Measurements from ENCODE around the gene E2F3.

Gene E2F3

GRCh38 chr6:20377623-20378265, 23.9 kb upstream of the E2F3 start:
- TF ChIP-seq GATA1 (IDR thresholded peaks at IDR 0.05; ENCODE audit: low read depth, low read length) (no peak), POLR2A (IDR thresholded peaks at IDR 0.05; ENCODE audit: low read length) (no peak)
- no peak for DNase-seq

GRCh38 chr6:20379231-20379630, 22.4 kb upstream of the E2F3 start:
- TF ChIP-seq GATA1 (IDR thresholded peaks at IDR 0.05; ENCODE audit: low read depth, low read length), result no peak
- no peak for TF ChIP-seq POLR2A (IDR thresholded peaks at IDR 0.05; ENCODE audit: low read length)
- no peak for DNase-seq

GRCh38 chr6:20386218-20386617, 15.5 kb upstream of the E2F3 start:
- no peak for TF ChIP-seq POLR2A (IDR thresholded peaks at IDR 0.05; ENCODE audit: low read length)
- TF ChIP-seq GATA1 (IDR thresholded peaks at IDR 0.05; ENCODE audit: low read depth, low read length), result no peak
- DNase-seq, result no peak

GRCh38 chr6:20389066-20389465, 12.6 kb upstream of the E2F3 start:
- no peak for TF ChIP-seq GATA1 (IDR thresholded peaks at IDR 0.05; ENCODE audit: low read depth, low read length)
- TF ChIP-seq POLR2A (IDR thresholded peaks at IDR 0.05; ENCODE audit: low read length), result no peak
- DNase-seq, result no peak

DNA sequence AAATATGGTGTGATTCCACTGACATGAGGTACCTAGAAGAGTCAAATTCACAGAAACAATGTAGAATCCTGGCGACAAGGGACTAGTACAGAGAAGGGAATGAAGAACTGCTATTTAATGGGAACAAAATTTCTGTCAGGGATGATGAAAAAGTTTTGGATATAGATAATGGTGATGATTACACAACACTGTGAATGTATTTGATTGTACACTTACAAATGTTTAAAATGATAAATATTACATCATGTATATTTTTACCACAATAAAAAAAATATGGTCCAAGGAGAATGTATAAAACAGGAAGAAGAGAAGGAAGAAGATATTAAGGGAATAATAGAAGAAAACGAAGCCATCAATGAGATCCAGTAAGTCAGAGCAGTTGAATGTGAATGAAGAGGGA, 8.4 kb upstream of the E2F3 start:
- no peak for DNase-seq
- TF ChIP-seq POLR2A (IDR thresholded peaks at IDR 0.05; ENCODE audit: low read length) (no peak), GATA1 (IDR thresholded peaks at IDR 0.05; ENCODE audit: low read depth, low read length) (no peak)

DNA sequence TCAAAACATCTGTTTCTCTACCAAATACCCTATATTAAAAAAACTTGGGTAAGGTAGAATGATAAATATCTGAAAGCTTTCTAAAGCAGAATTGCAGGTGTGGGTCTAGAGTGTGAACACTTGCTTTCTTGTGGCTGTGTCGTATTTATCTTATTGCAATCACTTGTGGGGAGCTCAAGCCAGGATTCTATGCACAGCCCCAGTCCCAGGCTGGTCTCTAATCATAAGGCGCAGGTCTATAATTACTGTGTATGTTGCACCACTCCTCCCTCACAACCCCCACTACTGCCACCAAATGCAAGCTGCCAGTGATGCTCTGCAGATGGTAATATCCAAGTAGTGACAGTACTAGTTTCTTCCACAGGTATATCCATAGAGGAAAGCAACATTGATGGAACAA, 2.2 kb upstream of the E2F3 start:
- peak in 1 of 2 experiments; percentile 3 for DNase-seq
- TF ChIP-seq POLR2A (IDR thresholded peaks at IDR 0.05; ENCODE audit: low read length), result no peak
- TF ChIP-seq GATA1 (IDR thresholded peaks at IDR 0.05; ENCODE audit: low read depth, low read length), result no peak

GRCh38 chr6:20400456-20401204, 1.0 kb upstream of the E2F3 start:
- DNase-seq, result peak; percentile 68 to 79
- no peak for TF ChIP-seq POLR2A (IDR thresholded peaks at IDR 0.05; ENCODE audit: low read length)
- TF ChIP-seq GATA1 (IDR thresholded peaks at IDR 0.05; ENCODE audit: low read depth, low read length), result no peak

- no peak for TF ChIP-seq POLR2A (IDR thresholded peaks at IDR 0.05; ENCODE audit: low read length)
- no peak for TF ChIP-seq GATA1 (IDR thresholded peaks at IDR 0.05; ENCODE audit: low read depth, low read length)
- peak in 1 of 2 experiments; percentile 66 for DNase-seq
These were observed 338 bp downstream of the E2F3 start for GRCh38 chr6:20402092-20402341.

DNA sequence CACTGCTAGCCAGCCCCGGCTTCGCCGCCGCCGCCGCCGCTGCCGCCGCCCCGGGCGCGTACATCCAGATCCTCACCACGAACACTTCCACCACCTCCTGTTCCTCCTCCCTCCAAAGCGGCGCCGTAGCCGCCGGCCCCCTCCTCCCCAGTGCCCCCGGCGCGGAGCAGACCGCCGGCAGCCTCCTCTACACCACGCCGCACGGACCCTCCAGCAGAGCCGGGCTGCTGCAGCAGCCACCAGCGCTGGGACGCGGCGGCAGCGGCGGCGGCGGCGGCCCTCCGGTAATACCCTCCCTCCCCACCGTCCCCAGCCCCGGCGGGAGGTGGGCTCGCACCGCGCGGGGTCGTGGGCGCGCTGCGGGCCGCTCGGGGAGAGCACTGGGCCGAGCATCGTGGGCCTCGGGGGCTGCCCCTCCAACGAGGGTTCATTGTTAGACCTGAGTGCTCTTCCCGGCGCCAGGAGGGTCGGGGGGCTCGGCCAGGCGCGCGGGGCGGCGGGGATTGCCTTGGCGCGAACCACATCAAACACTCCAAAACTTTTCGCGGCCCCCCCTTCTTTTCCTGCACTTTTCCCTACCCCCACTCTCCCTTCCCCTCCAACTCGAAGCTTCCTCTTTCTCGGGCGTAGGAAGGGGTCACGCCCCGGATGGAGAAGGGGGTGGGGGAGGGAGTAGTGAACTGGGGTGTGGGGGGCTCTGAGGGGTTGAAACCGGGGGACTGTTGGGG, 827 bp downstream of the E2F3 start:
- peak; percentile 74 to 76 for DNase-seq
- no peak for TF ChIP-seq POLR2A (IDR thresholded peaks at IDR 0.05; ENCODE audit: low read length)
- TF ChIP-seq GATA1 (IDR thresholded peaks at IDR 0.05; ENCODE audit: low read depth, low read length), result no peak

DNA sequence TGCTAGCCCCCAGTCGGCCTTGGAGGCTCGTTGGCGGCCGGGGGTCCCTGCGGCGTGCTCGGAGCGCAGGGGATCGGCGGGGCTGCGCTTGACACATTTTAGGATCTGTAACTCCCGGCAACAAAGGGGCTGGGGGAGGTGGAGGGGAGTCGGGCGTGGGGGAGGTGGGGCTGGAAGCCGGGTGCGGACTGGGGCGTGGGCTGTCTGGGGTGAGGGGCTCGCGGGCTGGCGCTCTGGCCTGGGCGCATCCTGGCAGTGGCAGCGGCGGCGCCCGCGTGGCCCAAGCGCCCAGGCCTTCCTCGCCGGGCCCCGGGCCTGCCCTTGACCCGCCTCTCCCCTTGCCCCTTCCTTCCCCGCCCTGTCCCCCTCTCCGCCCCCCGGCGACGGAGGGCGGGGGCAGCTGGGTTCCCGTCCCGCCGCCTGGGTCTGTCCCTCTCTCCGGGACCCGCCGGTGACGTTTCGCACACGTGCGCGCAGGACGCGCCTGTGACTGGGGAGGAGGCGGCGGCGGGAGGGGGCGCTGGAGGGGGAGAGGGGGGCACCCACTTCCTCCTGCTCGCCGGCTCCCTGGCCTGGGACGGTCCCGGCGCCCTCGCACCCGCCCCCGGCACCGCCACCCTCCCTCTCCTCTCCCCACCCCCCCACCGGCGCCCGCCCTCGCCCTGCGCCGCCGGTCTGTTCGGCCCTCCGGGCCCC, 1.5 kb downstream of the E2F3 start:
- TF ChIP-seq GATA1 (IDR thresholded peaks at IDR 0.05; ENCODE audit: low read depth, low read length) (no peak), POLR2A (IDR thresholded peaks at IDR 0.05; ENCODE audit: low read length) (no peak)
- peak; percentile 92 to 93 for DNase-seq

DNA sequence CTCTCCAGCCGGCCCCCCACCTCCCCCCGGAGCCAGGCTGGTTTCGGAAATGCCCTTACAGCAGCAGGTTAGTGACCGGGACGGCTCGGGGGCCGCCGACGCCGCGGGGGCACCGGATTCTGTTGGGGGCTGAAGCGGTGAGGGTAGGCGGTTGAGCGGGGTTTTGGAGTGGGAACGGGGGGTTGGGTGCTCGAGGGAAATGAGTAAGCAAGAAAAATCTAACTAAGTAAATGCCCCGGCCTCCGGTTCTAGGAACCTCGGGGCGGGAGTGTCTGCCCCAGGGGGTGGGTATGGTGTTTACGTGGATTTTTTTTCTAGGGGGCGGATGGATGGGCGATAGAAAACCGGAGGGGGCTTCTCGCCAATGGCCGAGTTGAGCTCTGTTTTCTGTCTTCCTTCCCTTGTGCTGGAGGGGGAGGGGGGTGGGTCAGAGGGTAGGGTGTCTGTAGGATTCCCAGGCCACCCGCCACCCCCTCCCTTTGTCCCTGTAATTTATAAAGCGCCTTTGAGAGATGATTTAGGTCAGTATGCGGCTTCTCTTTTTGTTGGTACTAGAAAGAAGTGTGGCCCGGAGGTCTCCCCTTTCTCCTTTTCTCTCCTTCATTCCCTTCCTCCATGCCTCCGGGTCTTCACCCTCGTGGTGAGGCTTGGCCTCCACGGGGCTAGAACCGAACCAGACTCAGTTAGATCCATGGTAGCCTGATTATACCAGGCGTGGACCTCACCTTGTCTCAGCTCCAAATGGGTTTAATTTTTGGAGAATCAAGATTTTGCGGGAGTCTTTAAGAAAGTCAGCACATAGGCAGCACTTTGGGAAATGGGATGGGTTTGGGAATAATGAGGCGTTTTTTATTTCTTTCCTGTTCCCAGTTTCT, 2.3 kb downstream of the E2F3 start:
- peak; percentile 80 to 86 for DNase-seq
- peak; percentile 63 for TF ChIP-seq POLR2A (IDR thresholded peaks at IDR 0.05; ENCODE audit: low read length)
- TF ChIP-seq GATA1 (IDR thresholded peaks at IDR 0.05; ENCODE audit: low read depth, low read length), result no peak

- TF ChIP-seq GATA1 (IDR thresholded peaks at IDR 0.05; ENCODE audit: low read depth, low read length) (no peak), POLR2A (IDR thresholded peaks at IDR 0.05; ENCODE audit: low read length) (peak; percentile 38)
- peak; percentile 83 to 84 for DNase-seq
These were observed 3.0 kb downstream of the E2F3 start for GRCh38 chr6:20404641-20405032.

- TF ChIP-seq GATA1 (IDR thresholded peaks at IDR 0.05; ENCODE audit: low read depth, low read length), result no peak
- no peak for TF ChIP-seq POLR2A (IDR thresholded peaks at IDR 0.05; ENCODE audit: low read length)
- DNase-seq, result no peak
These were observed 7.2 kb downstream of the E2F3 start for GRCh38 chr6:20408851-20409250.

Data from erythroblast (primary cell).